Renal cortex interstitium (tissue), 11 donors: ENCODE results near the gene KMT5C. TPM values are rescaled to one million over a fixed set of nuclear protein-coding genes. Genes with fewer than 3 reads are reported as not detected.

Experiments
- DNase-seq, 11 donors: peaks; one replicate each; pipeline ENCODE4 v3.0.0-alpha.2; 2013; ENCODE audit warnings: low read depth in 9 of 11, low spot score in 4 of 11; ENCODE audit errors: extremely low read depth in 1 of 11
- polyA plus RNA-seq, 3 donors: library from polyadenylated mRNA; unstranded; fragments of 120-200 nt; gene quantifications; one replicate each; pipeline ENCODE4 v1.2.1, GENCODE V29; 2013; ENCODE audit not compliant: insufficient read length in 3 of 3

Gene KMT5C
- polyA plus RNA-seq, 3 donors, result 16.5 to 34.5 (median 23.4) TPM

GRCh38 chr19:55392820-55393761 lies 53.4 kb downstream of the KMT5C start:
- DNase-seq, result no peak

Other genes starting within 250 kb of the KMT5C start
- 100 to 1,000 TPM in 1 of 3 donors, 10 to 100 TPM in 2; 66.4 to 116 (median 95.8) TPM for gene PPP1R12C, start 222.2 kb upstream of the KMT5C start, polyA plus RNA-seq
- gene TNNT1, start 190.7 kb upstream of the KMT5C start, polyA plus RNA-seq, result 1 to 10 TPM; 2.7 to 7.0 (median 4.5) TPM
- gene TNNI3, start 182.1 kb upstream of the KMT5C start, polyA plus RNA-seq, result 1 to 10 TPM; 3.4 to 3.7 (median 3.5) TPM
- 1 to 10 TPM; 6.6 to 9.9 (median 8.1) TPM for gene DNAAF3, start 173.3 kb upstream of the KMT5C start, polyA plus RNA-seq
- under 1 TPM; 0.11 to 0.47 (median 0.44) TPM for gene SYT5, start 159.6 kb upstream of the KMT5C start, polyA plus RNA-seq
- under 1 TPM; 0.09 to 0.16 (median 0.12) TPM for gene PTPRH, start 130.4 kb upstream of the KMT5C start, polyA plus RNA-seq
- gene TMEM86B, start 111.1 kb upstream of the KMT5C start, polyA plus RNA-seq, result 1 to 10 TPM; 2.6 to 7.1 (median 4.2) TPM
- gene PPP6R1, start 80.9 kb upstream of the KMT5C start, polyA plus RNA-seq, result 10 to 100 TPM; 39.3 to 52.1 (median 48.9) TPM
- gene HSPBP1, start 59.8 kb upstream of the KMT5C start, polyA plus RNA-seq, result 10 to 100 TPM; 23.2 to 41.2 (median 39.2) TPM
- gene BRSK1, start 55.9 kb upstream of the KMT5C start, polyA plus RNA-seq, result 10 to 100 TPM; 12.7 to 16.2 (median 14.6) TPM
- 1 to 10 TPM in 1 of 3 donors, under 1 TPM in 2; 0.72 to 2.1 (median 0.90) TPM for gene TMEM150B, start 14.5 kb upstream of the KMT5C start, polyA plus RNA-seq
- 1 to 10 TPM in 2 of 3 donors, under 1 TPM in 1; 0.82 to 1.9 (median 1.2) TPM for gene COX6B2, start 14.8 kb downstream of the KMT5C start, polyA plus RNA-seq
- gene GARIN5B, start 23.4 kb downstream of the KMT5C start, polyA plus RNA-seq, result under 1 TPM; 0.12 to 0.24 (median 0.13) TPM
- gene IL11, start 30.6 kb downstream of the KMT5C start, polyA plus RNA-seq, result 1 to 10 TPM in 2 of 3 donors, under 1 TPM in 1; 0.84 to 2.8 (median 1.5) TPM
- gene TMEM190, start 37.0 kb downstream of the KMT5C start, polyA plus RNA-seq, result 1 to 10 TPM in 1 of 3 donors, under 1 TPM in 1, not detected in 1; 0.17 to 1.1 TPM
- gene TMEM238, start 44.4 kb downstream of the KMT5C start, polyA plus RNA-seq, result 1 to 10 TPM in 1 of 3 donors, under 1 TPM in 2; 0.58 to 1.3 (median 0.78) TPM
- gene RPL28, start 46.1 kb downstream of the KMT5C start, polyA plus RNA-seq, result 1,000 to 10,000 TPM in 2 of 3 donors, 100 to 1,000 TPM in 1; 762 to 1,286 (median 1,213) TPM
- 10 to 100 TPM; 39.8 to 70.7 (median 42.8) TPM for gene UBE2S, start 67.9 kb downstream of the KMT5C start, polyA plus RNA-seq
- under 1 TPM; 0.09 to 0.30 (median 0.16) TPM for gene SHISA7, start 103.4 kb downstream of the KMT5C start, polyA plus RNA-seq
- gene ISOC2, start 121.8 kb downstream of the KMT5C start, polyA plus RNA-seq, result 10 to 100 TPM; 28.1 to 47.0 (median 45.4) TPM
- not detected for gene C19orf85, start 124.9 kb downstream of the KMT5C start, polyA plus RNA-seq
- 1 to 10 TPM; 2.1 to 6.6 (median 4.8) TPM for gene ZNF628, start 136.7 kb downstream of the KMT5C start, polyA plus RNA-seq
- gene NAT14, start 145.3 kb downstream of the KMT5C start, polyA plus RNA-seq, result 10 to 100 TPM; 43.2 to 55.9 (median 52.6) TPM
- 1 to 10 TPM; 1.5 to 2.5 (median 1.6) TPM for gene SSC5D, start 148.6 kb downstream of the KMT5C start, polyA plus RNA-seq
- gene SBK2, start 197.3 kb downstream of the KMT5C start, polyA plus RNA-seq, result 1 to 10 TPM in 2 of 3 donors, under 1 TPM in 1; 0.97 to 1.8 (median 1.4) TPM
- gene SBK3, start 205.7 kb downstream of the KMT5C start, polyA plus RNA-seq, result under 1 TPM; 0.12 to 0.28 (median 0.22) TPM
- gene ZNF579, start 241.0 kb downstream of the KMT5C start, polyA plus RNA-seq, result 10 to 100 TPM; 13.8 to 21.2 (median 19.5) TPM